GM21786 (cell line): Measurements from ENCODE around the gene ING5.
A peak's percentile ranks its signal among the peaks of the same experiment; 100 is the strongest.
"Not testable (repeated sequence)": the region's sequence is repeated elsewhere in the genome, so short reads cannot be mapped to it uniquely, and the experiment has no call there.

Experiments used
- ATAC-seq: cut with Tn5 transposase; IDR thresholded peaks from one replicate; pipeline ENCODE4 v1.9.1; 2021; ENCODE audit not compliant: unreplicated experiment

The ING5 gene

DNA sequence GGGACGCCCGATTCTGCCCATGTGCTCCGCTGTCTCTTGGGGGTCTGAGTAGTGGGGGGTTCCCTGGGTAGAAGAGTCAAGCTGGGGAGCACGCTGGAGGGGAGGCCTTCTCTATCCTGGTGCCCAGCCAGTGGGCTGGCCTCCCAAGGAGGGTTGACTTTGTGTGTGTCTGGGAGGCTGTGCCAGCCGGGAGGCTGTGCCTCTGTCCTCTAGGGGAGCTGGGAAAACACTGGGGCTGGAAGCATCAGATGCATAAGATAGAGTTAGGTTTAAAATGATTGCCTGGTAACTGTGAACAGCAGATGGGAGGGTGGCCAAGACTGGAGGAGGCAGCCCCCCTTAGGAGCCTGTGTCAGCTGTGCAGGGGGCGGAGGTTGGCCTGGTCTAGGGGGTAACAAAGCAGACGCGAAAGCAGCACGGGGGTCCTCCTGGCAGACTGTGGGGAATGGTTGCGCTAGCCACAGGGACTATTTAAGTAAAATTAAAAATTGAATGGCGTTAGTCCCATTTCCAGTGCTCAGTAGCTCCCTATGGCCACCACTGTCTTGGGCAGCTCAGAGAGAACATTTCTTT is 1.3 kb downstream of the ING5 start:
- no peak for ATAC-seq

DNA sequence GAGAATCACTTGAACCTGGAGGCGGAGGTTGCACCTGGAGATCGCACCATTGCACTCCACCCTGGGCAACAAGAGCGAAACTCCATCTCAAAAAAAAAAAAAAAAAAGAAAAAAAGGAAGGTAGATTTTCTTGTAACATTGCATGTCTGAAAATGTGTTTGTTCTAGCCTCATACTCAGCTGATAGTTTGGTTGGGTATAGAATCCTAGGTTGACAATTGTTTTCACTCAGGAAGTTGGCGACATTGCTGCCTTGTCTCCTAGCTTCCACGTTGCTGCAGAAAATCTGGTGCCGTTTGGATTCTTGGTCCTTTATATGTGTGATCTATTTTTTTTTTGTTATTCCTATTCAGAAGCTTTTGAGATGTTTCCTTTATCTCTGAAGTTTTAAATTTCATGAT is 4.7 kb downstream of the ING5 start:
- no peak for ATAC-seq

DNA sequence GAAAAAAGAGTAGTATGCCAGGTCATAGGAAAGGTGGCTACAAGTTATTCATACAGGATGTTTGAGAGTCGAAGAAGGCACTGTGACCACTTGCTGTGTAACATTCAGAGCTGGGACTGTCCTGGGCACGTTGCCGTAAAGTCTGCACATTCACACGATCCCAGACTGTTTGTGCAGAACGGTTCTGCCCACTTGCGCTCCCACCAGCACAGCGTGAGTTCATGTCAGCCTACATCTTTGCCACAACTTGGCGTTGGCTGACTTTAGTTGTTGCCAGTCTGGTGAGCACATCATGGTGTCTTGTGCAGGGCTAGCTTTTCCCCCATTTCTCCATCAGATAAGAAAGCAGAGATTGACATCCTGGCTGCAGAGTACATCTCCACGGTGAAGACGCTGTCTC is 7.0 kb downstream of the ING5 start:
- no peak for ATAC-seq

DNA sequence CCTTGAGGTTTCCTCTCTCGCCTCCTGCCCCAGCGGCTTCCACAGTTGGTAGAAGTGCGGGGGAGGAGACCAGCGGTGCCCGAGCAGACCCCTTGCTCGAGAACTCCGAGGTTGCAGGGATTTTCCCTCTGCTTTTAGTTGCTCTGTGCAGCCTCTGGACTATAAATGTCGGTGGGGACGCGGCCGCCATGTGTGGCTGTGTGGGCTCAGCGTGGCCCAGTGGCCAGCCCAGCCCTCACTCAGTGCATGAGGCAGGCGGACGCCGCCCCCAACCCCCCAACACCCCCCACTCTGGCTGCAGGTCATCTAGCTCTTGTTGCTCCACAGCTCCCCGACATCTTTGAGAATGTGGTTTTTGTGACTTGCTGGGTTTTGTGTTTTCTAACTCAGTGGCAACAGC is 17.3 kb downstream of the ING5 start:
- no peak for ATAC-seq

DNA sequence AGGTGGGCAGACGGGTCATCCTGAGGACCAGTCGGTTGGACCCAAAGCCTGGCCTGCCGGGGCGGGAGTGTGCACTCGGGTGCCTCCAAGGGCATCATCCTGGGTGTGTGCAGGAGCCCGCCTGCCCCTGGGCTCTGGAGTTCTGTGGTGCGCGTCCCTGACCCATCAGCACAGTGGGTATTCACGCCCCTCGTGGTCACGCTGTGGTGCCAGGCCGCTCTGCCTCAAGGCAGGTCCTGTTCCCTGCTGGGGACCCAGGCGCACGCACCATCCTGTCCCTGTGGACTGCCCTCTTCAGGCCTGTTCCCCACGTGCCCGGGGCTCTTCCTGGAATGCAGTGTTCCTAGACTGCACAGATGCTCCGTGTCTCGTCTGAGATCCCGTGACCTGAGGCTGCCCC is 18.3 kb downstream of the ING5 start:
- ATAC-seq, result no peak

DNA sequence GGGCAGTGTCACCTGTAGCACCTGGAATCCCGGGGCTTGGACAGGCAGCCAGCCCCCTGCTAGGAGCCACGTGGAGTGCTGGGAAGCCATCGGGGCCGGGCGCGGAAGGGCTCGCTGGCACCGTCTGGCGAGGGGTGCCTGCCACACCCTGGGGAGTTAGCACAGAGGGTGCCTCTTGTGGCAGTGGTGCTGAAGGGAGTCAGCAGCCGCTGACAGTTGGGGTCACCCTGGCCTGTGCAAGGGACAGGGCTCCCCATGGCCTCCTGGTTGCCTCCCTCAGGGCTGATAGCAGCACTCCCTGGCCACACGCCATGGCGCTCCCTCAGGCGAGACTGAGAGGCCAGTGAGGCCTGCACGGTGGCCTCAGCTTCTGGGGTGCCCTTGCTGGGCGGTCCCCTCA is 18.7 kb downstream of the ING5 start:
- no peak for ATAC-seq

DNA sequence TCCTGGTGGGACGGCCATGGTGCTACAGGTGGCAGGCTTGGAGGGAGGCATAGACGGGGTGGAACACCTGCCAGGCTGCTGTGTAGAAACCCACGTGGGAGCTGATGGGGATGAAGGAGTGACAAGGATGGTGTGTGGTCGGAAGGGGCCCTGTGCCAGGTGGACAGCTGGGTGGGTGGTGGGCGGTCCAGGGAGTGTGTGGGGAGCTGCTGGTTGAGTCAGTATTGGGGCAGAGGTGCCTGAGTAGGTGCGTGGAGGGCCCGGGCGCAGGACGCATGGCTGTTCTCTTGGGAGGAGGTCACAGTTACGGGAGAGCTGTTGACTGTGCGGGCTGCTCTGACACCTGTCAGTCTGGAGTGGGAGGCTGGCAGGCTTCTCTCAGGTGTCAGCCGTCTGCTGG is 20.0 kb downstream of the ING5 start:
- no peak for ATAC-seq

DNA sequence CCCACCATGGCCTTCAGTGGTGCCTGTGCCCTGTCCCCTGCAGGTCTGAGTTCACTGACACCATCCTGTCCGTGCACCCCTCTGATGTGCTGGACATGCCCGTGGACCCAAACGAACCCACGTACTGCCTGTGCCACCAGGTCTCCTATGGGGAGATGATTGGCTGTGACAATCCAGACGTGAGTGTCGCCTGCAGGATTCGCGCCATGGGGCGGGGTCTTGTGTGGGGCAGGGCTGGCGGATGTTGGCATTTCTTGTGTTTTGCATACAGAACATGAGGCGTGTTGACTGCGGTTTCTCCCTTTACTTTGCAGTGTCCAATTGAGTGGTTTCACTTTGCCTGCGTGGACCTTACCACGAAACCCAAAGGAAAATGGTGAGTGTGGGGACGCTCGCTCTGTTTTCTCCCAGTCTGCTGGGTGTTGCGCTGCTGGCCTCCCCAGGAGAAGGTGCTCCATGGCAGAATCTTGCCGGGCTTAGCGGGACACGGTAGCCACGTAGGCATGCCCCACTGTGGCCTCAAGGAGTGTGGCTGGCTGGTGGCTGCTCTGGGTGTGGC is 21.1 kb downstream of the ING5 start:
- no peak for ATAC-seq

DNA sequence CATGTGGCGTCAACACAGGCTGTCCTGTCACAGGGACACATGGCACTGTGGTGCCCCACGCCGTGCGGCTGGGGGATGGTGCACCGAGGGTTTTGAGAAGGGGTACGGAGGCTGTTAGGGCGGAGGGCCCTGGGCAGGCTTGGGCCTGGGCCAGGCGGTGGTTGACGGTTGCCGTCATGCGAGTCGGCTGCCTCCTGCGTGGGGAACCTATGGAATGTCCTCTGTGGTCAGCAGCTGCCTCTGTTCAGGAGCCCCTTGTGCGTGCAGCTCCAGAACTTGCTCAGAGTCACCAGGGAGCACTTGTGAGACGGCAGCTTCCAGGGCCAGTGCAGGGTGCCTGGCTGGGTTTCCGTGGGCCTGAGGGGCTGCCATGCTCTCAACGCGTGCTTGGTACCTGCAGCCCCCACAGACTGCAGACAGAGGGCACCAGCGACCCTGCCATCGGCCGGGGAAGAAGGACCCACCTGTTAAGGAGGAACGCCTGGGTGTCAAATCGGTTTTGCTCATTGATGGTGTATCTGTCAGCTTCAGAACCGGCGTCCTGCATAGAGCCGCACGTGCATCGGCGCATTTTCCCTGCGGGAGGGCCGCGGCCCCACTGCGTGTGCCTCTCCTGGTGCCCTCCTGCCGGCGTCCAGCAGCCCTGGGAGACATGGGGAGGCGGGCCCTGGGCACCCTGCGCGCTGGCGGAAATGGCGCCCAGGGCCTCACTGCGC is 22.6 kb downstream of the ING5 start:
- ATAC-seq, result no peak

DNA sequence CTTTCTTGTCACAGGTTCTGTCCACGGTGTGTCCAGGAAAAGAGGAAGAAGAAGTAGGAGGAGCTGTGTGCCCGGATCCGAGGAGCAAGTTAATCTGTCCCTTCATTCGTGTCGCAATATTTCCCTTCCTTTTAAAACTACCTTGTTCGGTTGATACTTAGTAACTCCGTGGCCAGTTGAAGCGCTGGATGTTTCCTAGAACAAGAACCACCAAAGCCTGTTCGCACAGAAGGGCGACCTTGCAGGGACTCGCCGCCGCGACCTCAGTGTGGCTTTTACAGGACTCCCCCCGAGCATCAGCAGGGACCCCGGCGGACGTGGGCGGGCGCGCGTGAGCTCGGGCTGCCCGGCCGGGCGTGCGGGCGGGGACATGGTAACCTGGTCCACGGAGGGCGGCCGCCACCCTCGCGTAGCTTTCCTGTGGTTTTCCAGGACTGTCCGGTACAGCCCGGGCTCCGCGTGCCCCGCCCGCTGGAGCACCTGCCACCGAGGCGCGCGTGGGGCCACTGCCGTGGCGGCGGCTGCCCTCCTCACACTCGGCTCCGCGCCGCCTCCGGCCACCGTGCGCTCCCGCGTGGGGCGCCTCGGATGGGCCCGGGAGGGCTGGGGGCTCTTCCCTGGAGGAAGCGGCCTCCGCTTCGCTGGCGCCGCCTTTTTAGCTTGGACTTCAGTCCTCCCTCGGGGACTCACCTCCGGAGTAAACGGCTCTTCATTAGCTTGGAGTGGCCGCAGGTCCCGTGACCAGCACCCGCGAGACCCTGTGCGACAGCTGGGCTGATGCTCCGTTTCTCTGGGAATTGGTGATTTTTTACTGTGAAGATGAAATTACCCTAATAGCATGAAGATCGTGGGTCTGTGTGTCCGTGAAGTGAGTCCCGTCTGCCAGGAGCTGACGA is 23.4 kb downstream of the ING5 start:
- no peak for ATAC-seq

DNA sequence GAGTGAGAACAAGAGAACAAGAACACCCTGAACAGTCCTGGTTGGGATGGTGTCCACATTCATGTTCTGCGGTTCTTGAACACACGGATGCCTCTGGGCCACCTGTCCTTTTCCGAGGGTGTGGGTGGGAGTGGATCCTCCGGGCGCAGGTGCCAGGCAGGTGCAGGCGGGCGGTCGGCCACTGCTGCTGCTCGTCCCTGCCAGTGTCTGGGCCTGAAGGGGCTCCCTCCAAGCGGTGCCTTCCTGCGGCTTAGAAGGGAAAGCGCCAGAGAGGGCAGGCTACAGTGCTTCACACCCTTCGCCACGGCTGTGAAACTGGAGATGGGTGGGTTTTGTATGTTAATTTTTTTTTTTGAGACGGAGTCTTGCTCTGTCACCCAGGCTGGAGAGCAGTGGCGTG is 24.6 kb downstream of the ING5 start:
- no peak for ATAC-seq

DNA sequence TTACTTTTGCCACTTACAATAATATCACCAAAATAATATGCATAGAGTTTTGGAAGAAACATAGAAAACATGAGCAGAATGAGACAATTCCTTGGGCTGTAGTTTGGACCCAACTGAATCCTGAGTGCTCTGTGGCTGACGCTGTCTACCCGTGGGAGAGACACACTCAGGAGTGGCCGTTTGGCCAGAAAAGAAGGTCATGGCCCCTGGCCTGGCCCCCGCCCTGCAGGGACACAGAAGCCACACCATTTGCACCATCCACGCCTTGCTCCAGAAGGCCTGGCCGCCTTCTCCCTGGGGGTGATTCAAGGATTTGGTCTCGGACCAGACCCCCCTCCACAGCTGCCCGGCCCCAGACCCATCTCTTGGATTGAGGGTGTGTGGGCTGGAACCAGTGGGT is 26.2 kb downstream of the ING5 start:
- no peak for ATAC-seq

DNA sequence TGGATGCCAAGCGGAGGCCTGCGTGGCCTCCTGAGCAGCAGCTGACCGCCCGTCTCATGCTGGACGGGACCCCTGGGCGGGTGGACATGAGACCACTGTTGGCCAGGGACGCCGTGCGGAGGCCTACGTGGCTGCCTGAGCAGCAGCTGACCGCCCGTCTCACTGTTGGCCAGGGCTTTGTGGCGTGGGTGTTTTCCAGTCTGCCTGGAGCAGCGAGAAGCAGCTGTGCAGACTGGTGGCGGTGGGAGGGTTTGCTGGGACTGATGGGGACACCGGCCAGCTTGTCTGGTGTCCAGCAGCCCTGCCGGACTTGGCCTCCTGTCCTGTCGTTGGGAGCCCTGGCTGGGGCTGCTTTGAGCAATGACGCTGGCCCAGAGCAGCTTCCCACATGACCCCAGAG is 26.8 kb downstream of the ING5 start:
- ATAC-seq, result no peak

DNA sequence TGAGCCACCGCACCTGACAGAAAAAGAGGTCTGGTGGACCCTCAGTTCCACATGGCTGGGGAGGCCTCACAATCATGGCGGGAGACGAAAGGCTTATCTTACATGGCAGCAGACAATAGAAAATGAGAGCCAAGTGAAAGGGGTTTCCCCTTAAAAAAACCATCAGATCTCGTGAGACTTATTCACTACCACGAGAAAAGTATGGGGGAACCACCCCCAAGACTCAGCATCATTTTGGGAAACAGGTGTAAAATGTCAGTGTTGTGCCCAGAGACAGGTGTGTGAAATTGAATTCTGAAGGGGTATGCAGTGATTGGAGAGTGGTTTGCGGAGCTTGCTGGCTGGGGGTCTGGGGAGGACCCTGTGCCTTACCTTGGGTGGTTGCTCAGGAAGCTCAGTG is 28.0 kb downstream of the ING5 start:
- no peak for ATAC-seq

DNA sequence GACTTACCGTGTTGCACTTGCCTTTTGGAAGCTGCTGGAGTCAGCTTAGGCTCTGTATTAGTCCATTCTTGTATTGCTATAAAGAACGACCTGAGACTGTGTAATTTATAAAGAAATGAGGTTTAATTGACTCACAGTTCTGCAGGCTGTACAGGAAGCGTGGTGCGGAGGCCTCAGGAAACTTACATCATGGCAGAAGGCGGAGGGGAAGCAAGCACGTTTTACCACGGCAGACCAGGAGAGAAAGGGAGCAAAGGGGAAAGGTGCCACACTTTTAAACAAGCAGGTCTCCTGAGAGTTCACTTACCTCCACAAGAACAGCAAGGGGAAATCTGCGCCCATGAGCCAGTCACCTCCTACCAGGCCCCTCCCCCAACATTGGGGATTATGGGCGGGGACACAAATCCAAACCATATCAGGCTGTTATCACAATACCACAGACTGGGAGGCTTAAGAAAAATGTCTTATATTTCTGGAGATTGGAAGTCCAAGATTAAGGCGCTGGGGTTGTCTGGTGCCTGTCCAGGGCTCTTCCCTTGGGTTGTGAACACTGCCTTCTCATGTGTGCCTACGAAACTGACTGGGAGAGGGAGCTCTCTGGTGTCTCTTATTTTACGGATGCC is 28.9 kb downstream of the ING5 start:
- no peak for ATAC-seq

DNA sequence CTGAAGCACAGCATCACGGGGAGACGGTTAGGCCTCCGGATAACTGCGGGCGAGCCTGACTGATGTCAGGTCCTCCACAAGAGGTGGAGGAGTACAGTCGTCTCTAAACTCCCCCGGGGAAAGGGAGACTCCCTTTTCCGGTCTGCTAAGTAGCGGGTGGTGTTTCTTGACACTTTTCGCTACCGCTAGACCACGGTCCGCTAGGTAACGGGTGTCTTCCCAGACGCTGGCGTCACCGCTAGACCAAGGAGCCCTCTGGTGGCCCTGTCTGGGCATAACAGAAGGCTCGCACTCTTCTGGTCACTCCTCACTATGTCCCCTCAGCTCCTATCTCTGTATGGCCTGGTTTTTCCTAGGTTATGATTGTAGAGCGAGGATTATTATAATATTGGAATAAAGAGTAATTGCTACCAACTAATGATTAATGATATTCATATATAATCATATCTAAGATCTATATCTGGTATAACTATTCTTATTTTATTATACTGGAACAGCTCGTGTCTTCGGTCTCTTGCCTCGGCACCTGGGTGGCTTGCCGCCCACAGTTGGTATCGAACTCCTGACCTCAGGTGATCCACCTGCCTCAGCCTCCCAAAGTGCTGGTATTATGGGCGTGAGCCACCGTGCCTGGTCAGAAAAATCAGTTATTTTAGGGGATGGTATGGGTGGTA is 30.8 kb downstream of the ING5 start:
- not testable (repeated sequence) for ATAC-seq

DNA sequence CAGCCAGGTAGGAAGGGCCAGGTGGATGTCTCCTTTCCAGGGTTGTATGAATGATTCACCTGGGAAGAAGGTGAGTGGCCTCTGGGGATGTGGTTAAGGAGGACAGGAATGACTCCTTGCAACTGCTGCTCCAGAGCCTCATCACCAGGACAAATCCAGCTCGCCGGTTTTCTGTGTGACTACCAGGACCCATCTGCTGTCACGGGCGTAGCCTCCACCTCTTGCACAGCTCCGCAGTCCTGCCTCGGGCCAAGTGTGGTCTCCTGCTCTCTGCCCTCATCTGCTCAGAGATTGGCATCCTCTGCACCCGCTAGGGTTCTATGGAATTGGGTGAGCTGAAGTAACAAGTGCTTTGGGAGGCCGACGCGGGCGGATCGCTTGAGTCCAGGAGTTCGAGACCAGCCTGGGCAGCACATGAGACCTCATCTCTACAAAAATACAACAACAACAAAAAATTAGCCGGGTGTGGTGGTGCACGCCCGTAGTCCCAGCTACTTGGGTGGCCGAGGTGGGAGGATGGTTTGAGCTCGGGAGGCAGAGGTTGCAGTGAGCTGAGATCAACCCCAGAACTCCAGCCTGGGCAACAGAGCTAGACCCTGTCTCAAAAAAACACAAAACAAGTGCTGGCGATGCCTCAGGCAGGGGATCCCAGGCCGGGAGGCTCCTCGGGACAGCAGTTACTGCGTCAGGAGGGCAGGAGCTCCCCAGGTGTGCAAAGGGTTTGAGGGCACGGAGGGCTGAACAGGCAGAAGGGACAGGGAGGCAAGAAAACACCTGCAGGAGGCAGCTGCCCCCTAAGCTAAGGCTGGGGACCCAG is 31.8 kb downstream of the ING5 start:
- ATAC-seq, result no peak

DNA sequence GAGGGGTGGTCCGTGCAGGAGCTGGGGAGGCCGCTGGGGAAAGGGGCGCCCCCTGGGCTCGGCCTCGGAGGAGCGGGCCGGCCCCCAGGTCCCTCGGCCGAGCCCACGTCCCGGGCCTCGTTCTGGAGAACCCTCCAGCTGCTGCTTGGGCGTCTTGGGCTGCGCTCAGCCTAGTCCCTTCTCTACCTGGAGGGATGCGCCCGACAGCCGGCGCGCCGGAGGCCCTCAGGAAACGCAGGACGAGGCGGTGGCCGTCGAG is 32.3 kb downstream of the ING5 start:
- peak; percentile 29 for ATAC-seq

DNA sequence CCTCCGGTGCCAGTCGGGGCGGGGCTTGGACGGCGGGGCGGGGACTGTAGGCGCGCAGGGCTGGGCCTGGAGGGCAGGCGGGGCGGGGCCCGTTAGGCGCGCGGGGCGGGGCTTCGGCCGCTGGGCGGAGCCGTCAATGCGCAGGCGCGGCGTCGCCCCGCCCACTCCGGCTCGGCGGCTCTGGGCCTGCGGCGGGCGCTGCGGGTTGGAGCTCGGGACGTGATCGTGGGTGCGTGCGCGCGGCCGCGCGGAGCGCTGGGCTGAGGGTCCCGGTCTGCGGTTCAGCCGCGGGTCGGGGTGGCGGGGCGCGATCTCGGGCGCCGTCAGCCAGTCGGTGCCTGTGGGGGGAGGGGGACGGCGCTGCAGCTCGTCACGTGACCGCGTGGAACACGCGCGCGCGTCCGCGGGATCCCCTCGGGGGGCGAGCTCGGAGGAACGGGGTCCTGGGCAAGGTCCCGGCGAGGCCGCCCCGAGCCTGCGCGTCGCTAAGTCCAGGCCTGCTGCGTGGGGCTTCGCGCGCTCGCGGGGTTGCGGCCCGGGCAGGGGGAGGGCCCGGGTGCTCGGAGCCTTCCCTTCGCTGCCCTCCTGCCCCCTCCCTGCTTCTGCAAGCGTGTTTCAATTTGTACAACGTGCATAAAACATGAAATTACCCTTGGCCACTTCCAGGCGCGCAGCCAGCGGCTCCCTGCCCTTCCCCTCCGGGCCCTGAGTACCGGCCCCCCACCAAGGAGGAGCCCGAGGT is 32.8 kb downstream of the ING5 start, which contains the start of gene D2HGDH:
Gene D2HGDH, plus strand, starts transcription at position 164 of the 742 bp plus-strand sequence. CDS start 595 bp downstream, outside the sequence.
- ATAC-seq, result peak; percentile 70
